ENCODE results near the gene TRIM24. TPM values are rescaled to one million over a fixed set of nuclear protein-coding genes. Genes with fewer than 3 reads are reported as not detected.
"Not testable (repeated sequence)": the region's sequence is repeated elsewhere in the genome, so short reads cannot be mapped to it uniquely, and the experiment has no call there.

TRIM24 gene
- polyA plus RNA-seq: 6.0 to 7.9 TPM (median 6.5 TPM) in 3 replicates
- polyA plus RNA-seq (2011; ENCODE audit: low read depth): 6.3 TPM
- polyA plus RNA-seq (2011; cell fraction: cytosol; rRNA removed): 3.7 and 6.5 TPM in 2 replicates
- 7.6 and 8.5 TPM in 2 replicates for polyA plus RNA-seq (2011; cell fraction: nucleus; rRNA removed)
- polyA plus RNA-seq (2012; ENCODE audit: low replicate concordance): 4.1 and 5.6 TPM in 2 replicates
- 6.7 to 11.5 TPM (median 9.4 TPM) in 3 replicates for polyA minus RNA-seq
- polyA minus RNA-seq (2011; cell fraction: cytosol; rRNA and poly(A)+ RNA removed): 5.0 TPM
- 4.7 and 8.8 TPM in 2 replicates for polyA minus RNA-seq (2011; cell fraction: nucleus; rRNA and poly(A)+ RNA removed)

DNA sequence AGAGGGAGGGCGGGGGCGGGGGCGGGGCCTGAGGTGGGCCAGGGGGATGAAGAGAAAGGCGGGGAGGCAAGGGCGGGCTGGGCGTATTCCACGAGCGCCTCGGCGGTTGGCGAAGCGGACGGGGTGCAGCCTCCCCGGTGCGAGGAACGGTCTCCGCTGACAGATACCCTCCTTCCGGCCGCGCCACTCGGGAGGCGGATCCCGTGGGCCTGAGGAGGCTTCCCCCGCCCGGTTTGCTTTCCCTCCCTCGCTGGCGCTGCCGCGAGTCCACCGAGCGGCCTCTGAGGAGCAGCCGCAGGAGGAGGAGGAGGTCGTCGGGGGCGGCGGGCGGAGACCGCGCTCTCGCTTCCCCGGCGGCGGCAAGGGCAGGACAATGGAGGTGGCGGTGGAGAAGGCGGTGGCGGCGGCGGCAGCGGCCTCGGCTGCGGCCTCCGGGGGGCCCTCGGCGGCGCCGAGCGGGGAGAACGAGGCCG, at the start of gene TRIM24:
Gene TRIM24 (plus strand): TSS at position 84 of the 473 bp plus-strand sequence. CDS start 290 bp downstream, at position 374.
- FAIRE-seq: no peak
- H3K9me3 ChIP-seq (ENCODE audit: control insufficient read depth, low read depth, low read length): no peaks in the 10 kb centered on the region
- no peaks in the 10 kb centered on the region for H3K27me3 ChIP-seq (ENCODE audit: control insufficient read depth, extremely low read depth, insufficient read depth, low read length)
- TF ChIP-seq CTCF (optimal IDR thresholded peaks at IDR 0.05 in 1 of 3, IDR thresholded peaks at IDR 0.05 in 1 of 3, conservative IDR thresholded peaks at IDR 0.05 in 1 of 3; ENCODE audit: extremely low read depth in 1 of 3, insufficient read depth in 2 of 3, low read length in 3 of 3): no peak
- TF ChIP-seq EZH2 (IDR thresholded peaks at IDR 0.05; ENCODE audit: low read length): no peak
- dilution Hi-C loops (cut with MboI; ENCODE audit: extremely low pct_ligation_motif_present, low sequenced_read_pairs): no loop called here
- H3K4me1 ChIP-seq (ENCODE audit: control insufficient read depth, extremely low read depth, insufficient read depth, low read length): peaks cover 5% of the 10 kb centered on the region
- H3K79me2 ChIP-seq (ENCODE audit: control insufficient read depth, insufficient read depth, low read length): peaks cover 27% of the 10 kb centered on the region
- H3K4me3 ChIP-seq (ENCODE audit: control insufficient read depth in 2 of 3, extremely low read depth in 1 of 3, insufficient read depth in 2 of 3, low read depth in 1 of 3, low read length in 3 of 3): peak within 1 kb of the TSS; percentile 60 to 90 (median 88)
- H4K20me1 ChIP-seq (ENCODE audit: control insufficient read depth, extremely low read depth, insufficient read depth, low read length): no peaks in the 10 kb centered on the region
- H2AFZ ChIP-seq (ENCODE audit: control insufficient read depth, low read length): peak within 1 kb of the TSS; percentile 96
- peak within 1 kb of the TSS; percentile 56 for H3K27ac ChIP-seq (ENCODE audit: control insufficient read depth, insufficient read depth, low read length)
- peak within 1 kb of the TSS; percentile 92 for H3K4me2 ChIP-seq (ENCODE audit: control insufficient read depth, extremely low read depth, insufficient read depth, low read depth, low read length)
- no peaks in the 10 kb centered on the region for H3K9me1 ChIP-seq (ENCODE audit: control insufficient read depth, extremely low read depth, insufficient read depth, low read length)
- H3K36me3 ChIP-seq (ENCODE audit: control insufficient read depth in 2 of 2, extremely low read depth in 1 of 2, insufficient read depth in 2 of 2, low read length in 2 of 2): no peaks in the 10 kb centered on the region
- no peak for DNase-seq (ENCODE audit: low read depth, low spot score)
- peak within 1 kb of the TSS; percentile 72 for H3K9ac ChIP-seq (ENCODE audit: control insufficient read depth, extremely low read depth, insufficient read depth, low read length)

DNA sequence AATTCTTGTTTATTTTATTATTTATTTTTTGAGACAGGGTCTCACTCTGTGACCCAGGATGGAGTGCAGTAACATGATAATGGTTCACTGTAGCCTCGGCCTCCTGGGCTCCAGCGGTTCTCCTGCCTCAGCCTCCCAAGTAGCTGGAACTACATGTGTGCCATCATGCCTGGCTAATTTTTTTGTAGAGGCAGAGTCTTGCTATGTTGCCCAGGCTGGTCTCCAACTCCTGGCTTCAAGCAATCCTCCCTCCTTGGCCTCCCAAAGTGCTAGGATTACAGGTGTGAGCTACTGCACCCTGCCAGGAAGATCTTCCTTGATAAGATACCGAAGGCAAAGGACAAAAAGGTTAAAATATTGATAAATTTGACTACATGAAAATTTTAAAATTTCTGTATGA, 48.0 kb upstream of the TRIM24 start:
- H3K4me2 ChIP-seq (ENCODE audit: control insufficient read depth, extremely low read depth, insufficient read depth, low read depth, low read length); H2AFZ ChIP-seq (ENCODE audit: control insufficient read depth, low read length); dilution Hi-C loops (cut with MboI; ENCODE audit: extremely low pct_ligation_motif_present, low sequenced_read_pairs): not testable (repeated sequence)

DNA sequence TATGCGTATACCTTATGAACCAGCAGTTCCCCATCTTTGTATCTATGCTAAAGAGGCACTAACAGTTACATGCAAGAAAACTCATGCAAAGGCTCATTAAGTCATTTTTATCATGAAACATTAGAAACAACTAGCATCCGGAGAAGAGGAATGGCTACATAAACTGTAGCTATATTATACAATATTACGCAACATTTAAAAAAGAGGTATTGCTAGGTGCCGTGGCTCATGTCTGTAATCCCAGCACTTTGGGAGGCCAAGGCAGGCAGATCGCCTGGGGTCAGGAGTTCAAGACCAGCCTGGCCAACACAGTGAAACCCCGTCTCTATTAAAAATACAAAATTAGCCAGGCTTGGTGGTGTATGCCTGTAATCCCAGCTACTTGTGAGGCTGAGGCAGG, 47.1 kb upstream of the TRIM24 start:
- DNase-seq (ENCODE audit: low read depth, low spot score); H3K27me3 ChIP-seq (ENCODE audit: control insufficient read depth, extremely low read depth, insufficient read depth, low read length); H3K36me3 ChIP-seq (ENCODE audit: control insufficient read depth in 2 of 2, extremely low read depth in 1 of 2, insufficient read depth in 2 of 2, low read length in 2 of 2); H3K4me3 ChIP-seq (ENCODE audit: control insufficient read depth in 2 of 3, extremely low read depth in 1 of 3, insufficient read depth in 2 of 3, low read depth in 1 of 3, low read length in 3 of 3); H3K4me1 ChIP-seq (ENCODE audit: control insufficient read depth, extremely low read depth, insufficient read depth, low read length); H3K9ac ChIP-seq (ENCODE audit: control insufficient read depth, extremely low read depth, insufficient read depth, low read length); H4K20me1 ChIP-seq (ENCODE audit: control insufficient read depth, extremely low read depth, insufficient read depth, low read length); H2AFZ ChIP-seq (ENCODE audit: control insufficient read depth, low read length); dilution Hi-C loops (cut with MboI; ENCODE audit: extremely low pct_ligation_motif_present, low sequenced_read_pairs); H3K9me1 ChIP-seq (ENCODE audit: control insufficient read depth, extremely low read depth, insufficient read depth, low read length); H3K4me2 ChIP-seq (ENCODE audit: control insufficient read depth, extremely low read depth, insufficient read depth, low read depth, low read length); H3K9me3 ChIP-seq (ENCODE audit: control insufficient read depth, low read depth, low read length); H3K79me2 ChIP-seq (ENCODE audit: control insufficient read depth, insufficient read depth, low read length); H3K27ac ChIP-seq (ENCODE audit: control insufficient read depth, insufficient read depth, low read length); FAIRE-seq: not testable (repeated sequence)

More for the DNA sequence above, 48.0 kb upstream of the TRIM24 start:
- H3K36me3 ChIP-seq (ENCODE audit: control insufficient read depth in 2 of 2, extremely low read depth in 1 of 2, insufficient read depth in 2 of 2, low read length in 2 of 2); H3K4me3 ChIP-seq (ENCODE audit: control insufficient read depth in 2 of 3, extremely low read depth in 1 of 3, insufficient read depth in 2 of 3, low read depth in 1 of 3, low read length in 3 of 3); FAIRE-seq; H4K20me1 ChIP-seq (ENCODE audit: control insufficient read depth, extremely low read depth, insufficient read depth, low read length); H3K9ac ChIP-seq (ENCODE audit: control insufficient read depth, extremely low read depth, insufficient read depth, low read length); H3K4me1 ChIP-seq (ENCODE audit: control insufficient read depth, extremely low read depth, insufficient read depth, low read length); H3K79me2 ChIP-seq (ENCODE audit: control insufficient read depth, insufficient read depth, low read length); H3K27me3 ChIP-seq (ENCODE audit: control insufficient read depth, extremely low read depth, insufficient read depth, low read length); DNase-seq (ENCODE audit: low read depth, low spot score); H3K27ac ChIP-seq (ENCODE audit: control insufficient read depth, insufficient read depth, low read length); H3K9me3 ChIP-seq (ENCODE audit: control insufficient read depth, low read depth, low read length); H3K9me1 ChIP-seq (ENCODE audit: control insufficient read depth, extremely low read depth, insufficient read depth, low read length): not testable (repeated sequence)
